Measurements from ENCODE around the gene ORMDL3. TPM values are rescaled to one million over a fixed set of nuclear protein-coding genes. Genes with fewer than 3 reads are reported as not detected.

Gene ORMDL3
- total RNA-seq, 1 experiment from 2014 or later, result 53.2 TPM

DNA sequence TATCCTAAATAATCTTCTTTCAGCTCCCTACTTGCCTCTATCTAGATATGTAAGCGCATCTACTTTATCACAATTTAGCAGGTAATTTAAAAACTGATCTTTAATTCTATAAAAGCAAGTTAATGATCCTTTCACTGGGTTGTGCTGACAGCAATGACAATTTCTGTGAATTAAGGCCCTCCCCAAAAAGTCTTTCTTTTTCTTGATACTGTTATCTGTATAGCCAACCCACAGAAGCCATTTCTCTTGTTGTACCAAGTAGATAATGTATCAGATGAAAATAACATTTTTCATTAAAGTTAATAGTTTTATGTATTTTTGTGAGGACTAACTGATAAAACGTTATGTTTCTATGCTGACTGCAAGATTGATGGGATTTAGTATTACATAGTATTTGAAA, 55.6 kb downstream of the ORMDL3 start:
- H3K4me3 Mint-ChIP-seq, result no peak overlapping the region
- POLR2A ChIA-PET, result no interaction called here
- H3K27me3 Mint-ChIP-seq (ENCODE audit: low read depth), result peaks cover 26% of the 10 kb centered on the region
- CTCF ChIA-PET, result interaction anchor here (1.5 kb wide), 1 partner anchor 87 kb away, joined by 4 read pairs; no protein-coding TSS in a partner anchor
- TF ChIP-seq, protein P1, sequence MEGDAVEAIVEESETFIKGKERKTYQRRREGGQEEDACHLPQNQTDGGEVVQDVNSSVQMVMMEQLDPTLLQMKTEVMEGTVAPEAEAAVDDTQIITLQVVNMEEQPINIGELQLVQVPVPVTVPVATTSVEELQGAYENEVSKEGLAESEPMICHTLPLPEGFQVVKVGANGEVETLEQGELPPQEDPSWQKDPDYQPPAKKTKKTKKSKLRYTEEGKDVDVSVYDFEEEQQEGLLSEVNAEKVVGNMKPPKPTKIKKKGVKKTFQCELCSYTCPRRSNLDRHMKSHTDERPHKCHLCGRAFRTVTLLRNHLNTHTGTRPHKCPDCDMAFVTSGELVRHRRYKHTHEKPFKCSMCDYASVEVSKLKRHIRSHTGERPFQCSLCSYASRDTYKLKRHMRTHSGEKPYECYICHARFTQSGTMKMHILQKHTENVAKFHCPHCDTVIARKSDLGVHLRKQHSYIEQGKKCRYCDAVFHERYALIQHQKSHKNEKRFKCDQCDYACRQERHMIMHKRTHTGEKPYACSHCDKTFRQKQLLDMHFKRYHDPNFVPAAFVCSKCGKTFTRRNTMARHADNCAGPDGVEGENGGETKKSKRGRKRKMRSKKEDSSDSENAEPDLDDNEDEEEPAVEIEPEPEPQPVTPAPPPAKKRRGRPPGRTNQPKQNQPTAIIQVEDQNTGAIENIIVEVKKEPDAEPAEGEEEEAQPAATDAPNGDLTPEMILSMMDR (IDR thresholded peaks at IDR 0.05), result no peak
- TF ChIP-seq ATF1 (CRISPR knock-in tag; IDR thresholded peaks at IDR 0.05) (no peak), FOXK1 (CRISPR knock-in tag; IDR thresholded peaks at IDR 0.05) (no peak)
- ATAC-seq, result no peak
- H3K27ac Mint-ChIP-seq, result no peak overlapping the region
- H3K4me1 Mint-ChIP-seq, result no peaks in the 10 kb centered on the region
- no peaks in the 10 kb centered on the region for H3K9me3 Mint-ChIP-seq
- DNase-seq (ENCODE audit: low spot score), result no peak
- no peaks in the 10 kb centered on the region for H3K36me3 Mint-ChIP-seq

Other genes with a start within 250 kb of the ORMDL3 start
- gene PGAP3, start 239.5 kb downstream of the ORMDL3 start, total RNA-seq (2021), result 24.3 to 25.7 TPM (median 24.9 TPM) in 3 replicates
- 153 to 209 TPM (median 158 TPM) in 3 replicates for gene ERBB2, start 227.5 kb downstream of the ORMDL3 start, total RNA-seq (2021)
- 40.6 to 46.7 TPM (median 46.5 TPM) in 3 replicates for gene MIEN1, start 197.1 kb downstream of the ORMDL3 start, total RNA-seq (2021)
- 42.4 to 48.5 TPM (median 44.0 TPM) in 3 replicates for gene GRB7, start 189.7 kb downstream of the ORMDL3 start, total RNA-seq (2021)
- 0.81 to 1.0 TPM (median 0.87 TPM) in 3 replicates for gene IKZF3, start 63.3 kb downstream of the ORMDL3 start, total RNA-seq (2021)
- not detected in 3 replicates for gene ZPBP2, start 59.4 kb downstream of the ORMDL3 start, total RNA-seq (2021)
- 14.1 to 21.6 TPM (median 18.5 TPM) in 3 replicates for gene GSDMB, start 9.0 kb downstream of the ORMDL3 start, total RNA-seq (2021)
- gene LRRC3C, start 131 bp upstream of the ORMDL3 start, total RNA-seq (2021), result not detected in 3 replicates
- gene GSDMA, start 35.4 kb upstream of the ORMDL3 start, total RNA-seq (2021), result not detected in 3 replicates
- 157 to 190 TPM (median 158 TPM) in 3 replicates for gene PSMD3, start 53.2 kb upstream of the ORMDL3 start, total RNA-seq (2021)
- gene CSF3, start 87.8 kb upstream of the ORMDL3 start, total RNA-seq (2021), result not detected in 3 replicates
- 95.5 to 107 TPM (median 103 TPM) in 3 replicates for gene MED24, start 126.8 kb upstream of the ORMDL3 start, total RNA-seq (2021)
- 11.9 to 15.9 TPM (median 12.0 TPM) in 3 replicates for gene THRA, start 135.4 kb upstream of the ORMDL3 start, total RNA-seq (2021)
- gene NR1D1, start 173.0 kb upstream of the ORMDL3 start, total RNA-seq (2021), result 5.6 to 7.6 TPM (median 6.2 TPM) in 3 replicates
- gene MSL1, start 194.4 kb upstream of the ORMDL3 start, total RNA-seq (2021), result 69.2 to 78.1 TPM (median 73.7 TPM) in 3 replicates
- gene CASC3, start 212.9 kb upstream of the ORMDL3 start, total RNA-seq (2021), result 107 to 119 TPM (median 115 TPM) in 3 replicates
- gene RAPGEFL1, start 249.9 kb upstream of the ORMDL3 start, total RNA-seq (2021), result 19.9 to 23.0 TPM (median 19.9 TPM) in 3 replicates

Measured in WTC11 (cell line).